ENCODE measurements around the gene PHETA1.
"Not testable (repeated sequence)": the region's sequence is repeated elsewhere in the genome, so short reads cannot be mapped to it uniquely, and the experiment has no call there.

Gene PHETA1

GRCh38 chr12:111394480-111394879 is 25.6 kb upstream of the PHETA1 start:
- no peaks in the 10 kb centered on the region for H3K36me3 Mint-ChIP-seq
- H3K27me3 Mint-ChIP-seq: no peaks in the 10 kb centered on the region
- H3K27ac Mint-ChIP-seq: no peak overlapping the region
- H3K4me1 Mint-ChIP-seq: peaks cover 22% of the 10 kb centered on the region
- no peaks in the 10 kb centered on the region for H3K9me3 Mint-ChIP-seq
- H3K4me3 Mint-ChIP-seq: no peak overlapping the region

GRCh38 chr12:111393700-111394300 is 24.9 kb upstream of the PHETA1 start:
- Mint-ChIP-seq H3K4me3 (no peak overlapping the region), H3K36me3 (no peaks in the 10 kb centered on the region), H3K27ac (no peak overlapping the region)

GRCh38 chr12:111390910-111391309 is 22.0 kb upstream of the PHETA1 start:
- no peak overlapping the region for H3K4me3 Mint-ChIP-seq
- no peaks in the 10 kb centered on the region for H3K27me3 Mint-ChIP-seq
- no peaks in the 10 kb centered on the region for H3K4me1 Mint-ChIP-seq
- no peak overlapping the region for H3K27ac Mint-ChIP-seq
- no peaks in the 10 kb centered on the region for H3K36me3 Mint-ChIP-seq
- H3K9me3 Mint-ChIP-seq: no peaks in the 10 kb centered on the region

More at GRCh38 chr12:111393700-111394300, 24.9 kb upstream of the PHETA1 start:
- no peaks in the 10 kb centered on the region for H3K27me3 Mint-ChIP-seq
- no peaks in the 10 kb centered on the region for H3K9me3 Mint-ChIP-seq
- H3K4me1 Mint-ChIP-seq: peaks cover 15% of the 10 kb centered on the region

- no peak overlapping the region for H3K27ac Mint-ChIP-seq
- no peak overlapping the region for H3K4me3 Mint-ChIP-seq
- H3K9me3 Mint-ChIP-seq: no peaks in the 10 kb centered on the region
- no peaks in the 10 kb centered on the region for H3K27me3 Mint-ChIP-seq
- H3K4me1 Mint-ChIP-seq: peaks cover under 1% of the 10 kb centered on the region
- no peaks in the 10 kb centered on the region for H3K36me3 Mint-ChIP-seq
These were observed 20.7 kb upstream of the PHETA1 start for GRCh38 chr12:111389635-111390034.

- no peaks in the 10 kb centered on the region for H3K9me3 Mint-ChIP-seq
- no peaks in the 10 kb centered on the region for H3K36me3 Mint-ChIP-seq
- peaks cover 3% of the 10 kb centered on the region for H3K4me1 Mint-ChIP-seq
- H3K27me3 Mint-ChIP-seq: no peaks in the 10 kb centered on the region
- no peak overlapping the region for H3K27ac Mint-ChIP-seq
- no peak overlapping the region for H3K4me3 Mint-ChIP-seq
These were observed 18.9 kb upstream of the PHETA1 start for GRCh38 chr12:111387747-111388323.

- Mint-ChIP-seq H3K27me3 (no peaks in the 10 kb centered on the region), H3K9me3 (no peaks in the 10 kb centered on the region), H3K27ac (no peak overlapping the region), H3K36me3 (no peaks in the 10 kb centered on the region), H3K4me3 (no peak overlapping the region), H3K4me1 (peaks cover 3% of the 10 kb centered on the region)
These were observed 18.0 kb upstream of the PHETA1 start for GRCh38 chr12:111386885-111387284.

GRCh38 chr12:111384596-111384995 is 15.7 kb upstream of the PHETA1 start:
- Mint-ChIP-seq H3K27me3 (no peaks in the 10 kb centered on the region), H3K9me3 (no peaks in the 10 kb centered on the region), H3K27ac (no peak overlapping the region), H3K36me3 (no peaks in the 10 kb centered on the region), H3K4me3 (no peak overlapping the region), H3K4me1 (peaks cover 3% of the 10 kb centered on the region)

GRCh38 chr12:111379942-111380554 is 11.2 kb upstream of the PHETA1 start:
- H3K4me1 Mint-ChIP-seq: peaks cover 3% of the 10 kb centered on the region
- H3K9me3 Mint-ChIP-seq: no peaks in the 10 kb centered on the region
- H3K27me3 Mint-ChIP-seq: no peaks in the 10 kb centered on the region
- no peaks in the 10 kb centered on the region for H3K36me3 Mint-ChIP-seq
- no peak overlapping the region for H3K4me3 Mint-ChIP-seq
- H3K27ac Mint-ChIP-seq: no peak overlapping the region

GRCh38 chr12:111377440-111377839 is 8.5 kb upstream of the PHETA1 start:
- H3K27me3 Mint-ChIP-seq: no peaks in the 10 kb centered on the region

GRCh38 chr12:111373231-111373630 is 4.3 kb upstream of the PHETA1 start:
- H3K4me3 Mint-ChIP-seq, H3K4me1 Mint-ChIP-seq, H3K27me3 Mint-ChIP-seq, H3K27ac Mint-ChIP-seq, H3K9me3 Mint-ChIP-seq, H3K36me3 Mint-ChIP-seq: not testable (repeated sequence)

More at GRCh38 chr12:111377440-111377839, 8.5 kb upstream of the PHETA1 start:
- Mint-ChIP-seq H3K4me1 (no peaks in the 10 kb centered on the region), H3K27ac (no peak overlapping the region), H3K9me3 (no peaks in the 10 kb centered on the region), H3K4me3 (no peak overlapping the region), H3K36me3 (peaks cover 3% of the 10 kb centered on the region)

GRCh38 chr12:111369496-111370220 is 763 bp upstream of the PHETA1 start:
- Mint-ChIP-seq H3K4me1 (peaks cover 23% of the 10 kb centered on the region), H3K9me3 (no peaks in the 10 kb centered on the region), H3K27me3 (no peaks in the 10 kb centered on the region), H3K27ac (no peak overlapping the region), H3K36me3 (peaks cover 3% of the 10 kb centered on the region), H3K4me3 (peak overlapping the region; percentile 86)

GRCh38 chr12:111368291-111368787 is 556 bp downstream of the PHETA1 start:
- Mint-ChIP-seq H3K27me3 (no peaks in the 10 kb centered on the region), H3K27ac (no peak overlapping the region), H3K36me3 (peaks cover 3% of the 10 kb centered on the region), H3K4me1 (peaks cover 23% of the 10 kb centered on the region), H3K9me3 (no peaks in the 10 kb centered on the region), H3K4me3 (peak overlapping the region; percentile 78)

GRCh38 chr12:111367661-111368221 is 1.2 kb downstream of the PHETA1 start:
- H3K4me3 Mint-ChIP-seq: peak overlapping the region; percentile 78
- peaks cover 23% of the 10 kb centered on the region for H3K4me1 Mint-ChIP-seq
- no peaks in the 10 kb centered on the region for H3K27me3 Mint-ChIP-seq
- H3K27ac Mint-ChIP-seq: no peak overlapping the region
- H3K9me3 Mint-ChIP-seq: no peaks in the 10 kb centered on the region
- H3K36me3 Mint-ChIP-seq: no peaks in the 10 kb centered on the region

- Mint-ChIP-seq H3K36me3 (no peaks in the 10 kb centered on the region), H3K9me3 (no peaks in the 10 kb centered on the region), H3K27me3 (no peaks in the 10 kb centered on the region), H3K27ac (no peak overlapping the region), H3K4me3 (no peak overlapping the region), H3K4me1 (peaks cover 23% of the 10 kb centered on the region)
These were observed 2.3 kb downstream of the PHETA1 start for GRCh38 chr12:111366583-111366982.

- Mint-ChIP-seq H3K4me1 (peaks cover 23% of the 10 kb centered on the region), H3K4me3 (no peak overlapping the region)
These were observed 2.8 kb downstream of the PHETA1 start for GRCh38 chr12:111366075-111366474.

More at GRCh38 chr12:111366075-111366474, 2.8 kb downstream of the PHETA1 start:
- H3K27me3 Mint-ChIP-seq: no peaks in the 10 kb centered on the region
- no peak overlapping the region for H3K27ac Mint-ChIP-seq
- H3K9me3 Mint-ChIP-seq: no peaks in the 10 kb centered on the region
- no peaks in the 10 kb centered on the region for H3K36me3 Mint-ChIP-seq

Data from activated naive CD4-positive, alpha-beta T cell treated with anti-CD3 and anti-CD28 coated beads, Interleukin-2, amount 50 U/mL, for 24 hours (primary cell).